ENCODE measurements around the gene CD46.

DNA sequence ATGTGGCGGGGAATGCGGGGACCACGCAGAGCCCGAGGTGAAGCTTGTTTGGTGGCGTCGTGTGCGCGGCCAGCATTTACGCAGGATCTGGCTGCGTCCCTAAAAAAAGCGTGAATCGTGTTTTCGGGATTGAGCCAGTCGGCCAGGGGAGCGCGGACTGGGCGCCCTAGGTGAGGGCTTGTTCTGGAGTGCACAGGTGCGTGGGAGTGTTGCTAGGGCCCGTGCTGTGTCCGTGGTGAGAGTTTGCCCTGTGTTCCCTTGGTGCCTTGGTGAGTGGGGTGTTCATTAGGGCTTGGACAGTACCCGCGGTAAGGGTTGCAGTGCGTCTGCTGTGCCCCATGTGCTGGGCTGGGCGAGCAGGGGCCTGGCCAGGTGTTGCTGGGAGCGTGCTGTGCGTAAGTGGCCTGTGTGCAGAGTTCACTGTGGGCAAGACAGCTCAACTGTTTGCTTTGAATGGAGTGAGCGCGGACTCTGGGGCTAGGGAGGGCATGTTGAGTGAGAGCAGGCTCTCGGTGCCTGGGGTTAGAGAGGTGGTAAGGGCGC lies 673 bp downstream of the CD46 start:
- TF ChIP-seq POLR2A (IDR thresholded peaks at IDR 0.05), result no peak
- TF ChIP-seq, protein P1, sequence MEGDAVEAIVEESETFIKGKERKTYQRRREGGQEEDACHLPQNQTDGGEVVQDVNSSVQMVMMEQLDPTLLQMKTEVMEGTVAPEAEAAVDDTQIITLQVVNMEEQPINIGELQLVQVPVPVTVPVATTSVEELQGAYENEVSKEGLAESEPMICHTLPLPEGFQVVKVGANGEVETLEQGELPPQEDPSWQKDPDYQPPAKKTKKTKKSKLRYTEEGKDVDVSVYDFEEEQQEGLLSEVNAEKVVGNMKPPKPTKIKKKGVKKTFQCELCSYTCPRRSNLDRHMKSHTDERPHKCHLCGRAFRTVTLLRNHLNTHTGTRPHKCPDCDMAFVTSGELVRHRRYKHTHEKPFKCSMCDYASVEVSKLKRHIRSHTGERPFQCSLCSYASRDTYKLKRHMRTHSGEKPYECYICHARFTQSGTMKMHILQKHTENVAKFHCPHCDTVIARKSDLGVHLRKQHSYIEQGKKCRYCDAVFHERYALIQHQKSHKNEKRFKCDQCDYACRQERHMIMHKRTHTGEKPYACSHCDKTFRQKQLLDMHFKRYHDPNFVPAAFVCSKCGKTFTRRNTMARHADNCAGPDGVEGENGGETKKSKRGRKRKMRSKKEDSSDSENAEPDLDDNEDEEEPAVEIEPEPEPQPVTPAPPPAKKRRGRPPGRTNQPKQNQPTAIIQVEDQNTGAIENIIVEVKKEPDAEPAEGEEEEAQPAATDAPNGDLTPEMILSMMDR (IDR thresholded peaks at IDR 0.05), result no peak

All from breast epithelium (tissue), 3 donors.